Cardiac fibroblast (primary cell): ENCODE measurements around the gene TNS3.

Experiments
- DNase-seq, 2 donors: peaks; one replicate each; pipeline versions ENCODE4 v3.0.0 to v3.0.0-alpha.2; 2010; ENCODE audit warnings: low read depth in 2 of 2
- H3K4me3 ChIP-seq, 2 donors: replicated peaks in 1 of 2; 1 replicate in 1 of 2; 2 replicates in 1 of 2; pipeline ENCODE4 v1.5.1; 2011; ENCODE audit warnings: low read depth in 2 of 2, low read length in 2 of 2, mild to moderate bottlenecking in 2 of 2, moderate library complexity in 1 of 2
- TF ChIP-seq, protein P1 (sequence below): IDR thresholded peaks from one replicate; pipeline ENCODE4 v1.5.1; 2011; ENCODE audit warnings: low read depth, mild to moderate bottlenecking, low read length, inconsistent platforms

The TNS3 gene

DNA sequence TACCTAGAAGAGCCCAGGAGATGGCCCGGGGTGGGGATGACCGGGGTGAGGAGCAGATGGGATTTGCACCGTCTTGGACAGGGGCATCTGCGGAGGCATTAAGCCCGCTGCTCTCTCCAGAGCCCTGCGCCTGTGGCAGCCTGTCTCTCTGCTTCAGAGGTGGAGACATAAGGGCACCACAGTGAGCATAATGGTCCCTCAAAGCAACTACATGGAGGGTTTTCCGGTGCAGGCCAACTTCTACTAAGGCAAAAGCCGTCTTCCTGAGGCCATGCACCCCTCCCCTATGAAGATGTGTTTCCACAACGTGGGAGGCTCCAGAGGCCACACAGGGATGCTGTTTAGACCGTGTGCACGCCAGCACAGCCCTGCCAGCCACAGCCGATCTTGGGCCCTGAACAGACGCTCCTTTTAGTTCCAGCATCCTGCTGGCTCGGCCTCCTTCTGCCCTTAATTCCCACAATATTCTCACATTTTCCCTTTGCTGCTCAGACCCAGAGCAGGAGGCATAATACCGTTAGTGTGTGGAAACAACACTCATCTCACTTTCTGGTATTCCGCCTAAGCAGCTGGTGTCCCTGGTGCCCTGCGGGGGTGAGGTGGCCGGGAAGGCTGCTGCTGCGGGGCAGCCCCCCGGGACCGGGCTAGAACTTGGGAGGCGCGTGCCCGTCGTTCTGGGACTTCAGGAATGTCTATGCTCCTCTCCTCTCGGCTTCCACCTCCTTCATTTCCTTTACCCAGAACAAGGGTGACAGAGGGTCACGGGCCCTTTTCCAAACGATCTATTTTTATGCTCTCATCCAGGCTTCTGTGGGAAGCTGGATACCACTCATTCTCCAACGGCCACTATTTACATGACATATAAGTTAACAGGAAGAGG is 266.9 kb downstream of the TNS3 start:
- peak; percentile 55 to 66 for DNase-seq
- H3K4me3 ChIP-seq = no peak overlapping the region

DNA sequence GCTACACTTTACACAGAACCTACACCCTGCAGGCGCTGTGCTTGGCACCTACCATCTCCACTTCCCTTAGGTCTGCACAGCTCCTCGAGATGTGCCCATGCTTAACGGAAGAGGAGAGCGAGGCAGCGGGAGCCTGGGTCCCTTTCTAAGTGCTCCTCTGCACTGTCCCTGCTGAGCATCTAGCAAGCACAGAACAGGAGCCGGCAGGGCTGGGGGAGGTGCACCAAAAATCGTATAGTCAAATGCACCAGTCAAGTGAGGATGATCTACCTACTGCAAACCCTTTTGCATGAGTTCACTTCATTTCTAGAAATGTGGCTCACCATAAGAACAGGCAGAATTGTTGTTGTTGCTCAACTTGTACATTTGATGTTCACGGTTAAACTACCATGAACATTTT is 267.7 kb downstream of the TNS3 start:
- no peak for DNase-seq
- TF ChIP-seq, protein P1, sequence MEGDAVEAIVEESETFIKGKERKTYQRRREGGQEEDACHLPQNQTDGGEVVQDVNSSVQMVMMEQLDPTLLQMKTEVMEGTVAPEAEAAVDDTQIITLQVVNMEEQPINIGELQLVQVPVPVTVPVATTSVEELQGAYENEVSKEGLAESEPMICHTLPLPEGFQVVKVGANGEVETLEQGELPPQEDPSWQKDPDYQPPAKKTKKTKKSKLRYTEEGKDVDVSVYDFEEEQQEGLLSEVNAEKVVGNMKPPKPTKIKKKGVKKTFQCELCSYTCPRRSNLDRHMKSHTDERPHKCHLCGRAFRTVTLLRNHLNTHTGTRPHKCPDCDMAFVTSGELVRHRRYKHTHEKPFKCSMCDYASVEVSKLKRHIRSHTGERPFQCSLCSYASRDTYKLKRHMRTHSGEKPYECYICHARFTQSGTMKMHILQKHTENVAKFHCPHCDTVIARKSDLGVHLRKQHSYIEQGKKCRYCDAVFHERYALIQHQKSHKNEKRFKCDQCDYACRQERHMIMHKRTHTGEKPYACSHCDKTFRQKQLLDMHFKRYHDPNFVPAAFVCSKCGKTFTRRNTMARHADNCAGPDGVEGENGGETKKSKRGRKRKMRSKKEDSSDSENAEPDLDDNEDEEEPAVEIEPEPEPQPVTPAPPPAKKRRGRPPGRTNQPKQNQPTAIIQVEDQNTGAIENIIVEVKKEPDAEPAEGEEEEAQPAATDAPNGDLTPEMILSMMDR = no peak
- no peak overlapping the region for H3K4me3 ChIP-seq

More for the DNA sequence above, 266.9 kb downstream of the TNS3 start:
- TF ChIP-seq, protein P1 = no peak

DNA sequence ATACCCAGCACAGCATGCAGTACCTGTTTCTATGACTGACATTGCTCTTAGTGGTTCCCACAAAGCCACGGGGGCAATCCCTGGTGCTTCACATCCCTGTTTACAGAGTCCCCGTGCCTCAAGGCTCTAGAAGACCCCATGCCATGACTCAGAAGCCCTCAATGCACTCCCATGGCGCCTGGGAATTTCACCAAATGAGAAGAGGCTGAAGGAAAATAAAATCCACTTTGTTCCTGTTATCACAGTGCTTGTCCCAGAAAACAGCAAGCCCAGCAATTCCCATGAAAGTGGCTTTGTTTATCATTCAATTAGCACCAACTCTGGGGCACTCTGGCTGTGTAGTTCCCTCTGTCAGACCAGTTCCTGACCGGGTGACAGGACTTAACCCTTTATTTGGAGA is 268.3 kb downstream of the TNS3 start:
- no peak overlapping the region for H3K4me3 ChIP-seq
- no peak for DNase-seq
- TF ChIP-seq, protein P1 = no peak

GRCh38 chr7:47311891-47312290 is 270.0 kb downstream of the TNS3 start:
- TF ChIP-seq, protein P1 = no peak
- no peak overlapping the region for H3K4me3 ChIP-seq
- no peak for DNase-seq

DNA sequence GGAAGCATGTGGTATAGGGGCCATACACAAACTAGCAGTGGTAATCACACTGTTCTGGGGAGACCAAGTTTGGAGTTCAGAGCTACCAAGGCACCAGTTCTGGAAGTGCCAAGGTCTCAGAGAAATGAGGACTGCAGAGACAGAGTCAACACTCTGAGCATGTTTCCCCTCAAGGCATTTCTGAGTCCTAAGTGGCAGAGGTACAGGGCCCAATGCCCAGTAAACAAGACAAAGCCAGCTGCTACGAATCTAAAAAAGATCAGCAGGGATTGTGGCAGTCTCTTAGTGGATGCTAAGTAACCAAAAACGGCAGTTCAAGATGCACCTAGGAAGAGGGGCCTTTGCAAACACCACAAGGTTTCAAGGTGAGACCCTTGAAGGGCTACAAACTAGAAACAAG is 271.9 kb downstream of the TNS3 start:
- DNase-seq = no peak
- H3K4me3 ChIP-seq = no peak overlapping the region
- TF ChIP-seq, protein P1 = no peak

DNA sequence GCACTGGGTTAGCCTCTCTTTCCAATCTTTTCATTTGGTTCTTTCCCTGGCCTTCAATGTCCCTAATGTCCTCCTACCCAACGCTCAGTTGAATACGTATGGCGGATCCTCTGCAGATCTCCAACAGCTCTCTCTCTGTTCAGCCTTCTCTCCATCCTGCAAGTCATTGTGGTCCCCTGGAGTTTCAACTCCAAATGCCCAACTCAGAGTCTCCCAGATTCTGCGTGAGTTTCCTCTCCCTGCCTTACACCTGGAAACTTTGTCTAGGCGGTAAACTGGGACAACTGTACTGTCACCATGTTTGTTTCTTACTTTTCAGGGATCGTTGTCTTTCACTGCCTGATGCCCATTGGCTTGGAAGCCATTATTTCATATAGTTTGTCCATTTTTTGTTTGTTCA is 273.1 kb downstream of the TNS3 start:
- no peak for DNase-seq
- TF ChIP-seq, protein P1 = no peak
- H3K4me3 ChIP-seq = no peak overlapping the region

GRCh38 chr7:47307311-47307710 is 274.6 kb downstream of the TNS3 start:
- DNase-seq = no peak
- no peak overlapping the region for H3K4me3 ChIP-seq
- TF ChIP-seq, protein P1 = no peak
